PC-3 (cell line): ENCODE data around the gene WAC.
"Not testable (repeated sequence)": the region's sequence is repeated elsewhere in the genome, so short reads cannot be mapped to it uniquely, and the experiment has no call there.

ENCODE experiments used
- EZH2phosphoT487 ChIP-seq: fragments of 300-600 bp; sonication (generic); IDR thresholded peaks from 2 replicates; pipeline ENCODE4 v1.6.1; 2018; ENCODE audit warnings: mild to moderate bottlenecking, antibody characterized with exemption, low read length, borderline replicate concordance
- TF ChIP-seq, protein P1 (sequence below): fragments of 300-600 bp; sonication (generic); conservative IDR thresholded peaks from 2 replicates; pipeline ENCODE4 v1.5.1; 2017; ENCODE audit warnings: antibody characterized with exemption, low read depth, mild to moderate bottlenecking, low read length

DNA sequence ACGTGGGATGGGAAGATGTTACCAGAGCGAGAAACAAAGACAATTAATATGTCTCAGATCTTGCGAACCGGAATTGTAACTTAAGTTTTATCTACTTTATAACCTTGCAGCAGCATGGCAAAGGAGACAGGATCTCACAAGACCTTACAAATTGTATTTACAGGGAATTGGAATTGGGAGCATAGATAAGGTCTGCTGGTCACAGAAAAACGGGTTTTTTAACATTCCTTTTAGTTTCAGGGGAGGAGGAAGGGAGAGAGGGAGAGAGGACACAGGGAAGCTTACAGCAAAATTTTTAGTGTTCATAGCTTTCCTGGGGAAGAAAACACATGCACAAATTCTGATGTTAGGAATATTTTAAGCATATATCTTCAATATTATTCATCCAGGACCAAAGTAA, 32.7 kb upstream of the WAC start:
- TF ChIP-seq, protein P1, sequence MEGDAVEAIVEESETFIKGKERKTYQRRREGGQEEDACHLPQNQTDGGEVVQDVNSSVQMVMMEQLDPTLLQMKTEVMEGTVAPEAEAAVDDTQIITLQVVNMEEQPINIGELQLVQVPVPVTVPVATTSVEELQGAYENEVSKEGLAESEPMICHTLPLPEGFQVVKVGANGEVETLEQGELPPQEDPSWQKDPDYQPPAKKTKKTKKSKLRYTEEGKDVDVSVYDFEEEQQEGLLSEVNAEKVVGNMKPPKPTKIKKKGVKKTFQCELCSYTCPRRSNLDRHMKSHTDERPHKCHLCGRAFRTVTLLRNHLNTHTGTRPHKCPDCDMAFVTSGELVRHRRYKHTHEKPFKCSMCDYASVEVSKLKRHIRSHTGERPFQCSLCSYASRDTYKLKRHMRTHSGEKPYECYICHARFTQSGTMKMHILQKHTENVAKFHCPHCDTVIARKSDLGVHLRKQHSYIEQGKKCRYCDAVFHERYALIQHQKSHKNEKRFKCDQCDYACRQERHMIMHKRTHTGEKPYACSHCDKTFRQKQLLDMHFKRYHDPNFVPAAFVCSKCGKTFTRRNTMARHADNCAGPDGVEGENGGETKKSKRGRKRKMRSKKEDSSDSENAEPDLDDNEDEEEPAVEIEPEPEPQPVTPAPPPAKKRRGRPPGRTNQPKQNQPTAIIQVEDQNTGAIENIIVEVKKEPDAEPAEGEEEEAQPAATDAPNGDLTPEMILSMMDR = not testable (repeated sequence)
- not testable (repeated sequence) for TF ChIP-seq EZH2phosphoT487
